Kidney epithelial cell (primary cell): ENCODE data around the gene CD52. TPM values are rescaled to one million over a fixed set of nuclear protein-coding genes. Genes with fewer than 3 reads are reported as not detected.

Experiments
- DNase-seq: peaks from one replicate; pipeline ENCODE4 v3.0.0-alpha.2; 2010; ENCODE audit warnings: low read depth
- H3K27me3 ChIP-seq: 2 replicates; pipeline ENCODE4 v1.6.0; 2011; ENCODE audit warnings: low read length; ENCODE audit not compliant: control insufficient read depth, insufficient read depth
- H3K36me3 ChIP-seq: 2 replicates; pipeline ENCODE4 v1.5.1; 2011; ENCODE audit warnings: low read length; ENCODE audit not compliant: control insufficient read depth, insufficient read depth
- H3K4me3 ChIP-seq: 2 replicates; pipeline ENCODE4 v1.5.1; 2011; ENCODE audit warnings: low read depth, mild to moderate bottlenecking, control low read depth, low read length
- CTCF ChIP-seq: IDR thresholded peaks from 2 replicates; pipeline ENCODE4 v1.5.1; 2011; ENCODE audit warnings: mild to moderate bottlenecking, moderate library complexity, low read length, control low read depth, inconsistent platforms; ENCODE audit not compliant: insufficient read depth, poor library complexity, severe bottlenecking
- total RNA-seq: library from RNA; depleted of rRNA; stranded (reverse); fragments of >200 nt; gene quantifications from 2 replicates; pipeline ENCODE4 v1.2.3, GENCODE V29; 2015

CD52 gene
- total RNA-seq, 1 donor from 2014 or later, result not detected

- Histone ChIP-seq H3K4me3 (no peak overlapping the region), H3K27me3 (peaks cover 40% of the 10 kb centered on the region), H3K36me3 (no peaks in the 10 kb centered on the region)
- DNase-seq, result no peak
- peak; percentile 98 for TF ChIP-seq CTCF
Measured at GRCh38 chr1:26363549-26364448, 46.0 kb downstream of the CD52 start.

- H3K36me3 ChIP-seq, result no peaks in the 10 kb centered on the region
- TF ChIP-seq CTCF, result no peak
- H3K27me3 ChIP-seq, result peaks cover 30% of the 10 kb centered on the region
- no peak overlapping the region for H3K4me3 ChIP-seq
- no peak for DNase-seq
Measured at GRCh38 chr1:26364956-26365355, 47.2 kb downstream of the CD52 start.

GRCh38 chr1:26367441-26367840 lies 49.7 kb downstream of the CD52 start:
- H3K36me3 ChIP-seq, result no peaks in the 10 kb centered on the region
- DNase-seq, result no peak
- H3K4me3 ChIP-seq, result no peak overlapping the region
- no peak for TF ChIP-seq CTCF
- peaks cover 10% of the 10 kb centered on the region for H3K27me3 ChIP-seq

GRCh38 chr1:26368006-26368405 lies 50.2 kb downstream of the CD52 start:
- no peaks in the 10 kb centered on the region for H3K36me3 ChIP-seq
- no peak for TF ChIP-seq CTCF
- no peak overlapping the region for H3K4me3 ChIP-seq
- peaks cover 7% of the 10 kb centered on the region for H3K27me3 ChIP-seq
- DNase-seq, result no peak

GRCh38 chr1:26368486-26368885 lies 50.7 kb downstream of the CD52 start:
- DNase-seq, result no peak
- Histone ChIP-seq H3K4me3 (no peak overlapping the region), H3K36me3 (no peaks in the 10 kb centered on the region), H3K27me3 (peaks cover 7% of the 10 kb centered on the region)
- TF ChIP-seq CTCF, result no peak

Other genes with a start within 250 kb of the CD52 start
- 6.6 and 6.8 TPM in 2 replicates for gene PDIK1L, start 206.1 kb upstream of the CD52 start, total RNA-seq
- 0.07 and 0.79 TPM in 2 replicates for gene FAM110D, start 158.9 kb upstream of the CD52 start, total RNA-seq
- gene C1orf232, start 149.0 kb upstream of the CD52 start, total RNA-seq, result not detected in 2 replicates
- gene ZNF593, start 148.1 kb upstream of the CD52 start, total RNA-seq, result 53.0 and 73.8 TPM in 2 replicates
- gene ZNF593OS, start 146.1 kb upstream of the CD52 start, total RNA-seq, result not detected in 2 replicates
- gene CNKSR1, start 140.5 kb upstream of the CD52 start, total RNA-seq, result 15.2 and 16.8 TPM in 2 replicates
- 0.04 TPM in 1 of 2 replicates, not detected in the other for gene CATSPER4, start 127.4 kb upstream of the CD52 start, total RNA-seq
- 7.5 and 9.7 TPM in 2 replicates for gene CEP85, start 83.8 kb upstream of the CD52 start, total RNA-seq
- 113 and 133 TPM in 2 replicates for gene SH3BGRL3, start 37.9 kb upstream of the CD52 start, total RNA-seq
- gene UBXN11, start 11.3 kb upstream of the CD52 start, total RNA-seq, result 9.4 and 10.2 TPM in 2 replicates
- 2.7 and 18.6 TPM in 2 replicates for gene CRYBG2, start 36.2 kb downstream of the CD52 start, total RNA-seq
- not detected in 2 replicates for gene ZNF683, start 54.8 kb downstream of the CD52 start, total RNA-seq
- gene LIN28A, start 92.9 kb downstream of the CD52 start, total RNA-seq, result not detected in 2 replicates
- 43.8 and 52.7 TPM in 2 replicates for gene DHDDS, start 114.4 kb downstream of the CD52 start, total RNA-seq
- gene HMGN2, start 154.5 kb downstream of the CD52 start, total RNA-seq, result 126 and 131 TPM in 2 replicates
- gene RPS6KA1, start 211.8 kb downstream of the CD52 start, total RNA-seq, result 48.1 and 48.5 TPM in 2 replicates